ENCODE data around the gene MYH11.

DNA sequence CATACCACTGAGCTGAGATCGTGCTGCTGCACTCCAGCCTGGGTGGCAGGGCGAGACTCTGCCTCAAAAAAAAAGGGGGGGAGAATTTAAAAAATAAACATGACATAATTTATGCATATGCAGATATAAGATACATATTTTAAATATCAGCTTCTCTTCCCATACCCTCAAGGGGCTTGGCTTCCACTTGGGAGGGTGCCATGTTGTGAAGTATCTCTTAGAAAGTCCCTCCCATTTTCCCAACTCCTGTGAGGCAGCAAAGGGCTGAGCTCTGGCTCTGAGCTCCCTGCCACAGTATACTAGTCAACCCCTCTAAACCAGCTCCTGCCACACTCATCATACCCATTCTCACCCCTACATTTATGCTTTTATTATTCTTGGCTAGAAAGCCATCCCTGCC is 39.4 kb downstream of the MYH11 start:
- TF ChIP-seq, protein P1, sequence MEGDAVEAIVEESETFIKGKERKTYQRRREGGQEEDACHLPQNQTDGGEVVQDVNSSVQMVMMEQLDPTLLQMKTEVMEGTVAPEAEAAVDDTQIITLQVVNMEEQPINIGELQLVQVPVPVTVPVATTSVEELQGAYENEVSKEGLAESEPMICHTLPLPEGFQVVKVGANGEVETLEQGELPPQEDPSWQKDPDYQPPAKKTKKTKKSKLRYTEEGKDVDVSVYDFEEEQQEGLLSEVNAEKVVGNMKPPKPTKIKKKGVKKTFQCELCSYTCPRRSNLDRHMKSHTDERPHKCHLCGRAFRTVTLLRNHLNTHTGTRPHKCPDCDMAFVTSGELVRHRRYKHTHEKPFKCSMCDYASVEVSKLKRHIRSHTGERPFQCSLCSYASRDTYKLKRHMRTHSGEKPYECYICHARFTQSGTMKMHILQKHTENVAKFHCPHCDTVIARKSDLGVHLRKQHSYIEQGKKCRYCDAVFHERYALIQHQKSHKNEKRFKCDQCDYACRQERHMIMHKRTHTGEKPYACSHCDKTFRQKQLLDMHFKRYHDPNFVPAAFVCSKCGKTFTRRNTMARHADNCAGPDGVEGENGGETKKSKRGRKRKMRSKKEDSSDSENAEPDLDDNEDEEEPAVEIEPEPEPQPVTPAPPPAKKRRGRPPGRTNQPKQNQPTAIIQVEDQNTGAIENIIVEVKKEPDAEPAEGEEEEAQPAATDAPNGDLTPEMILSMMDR (optimal IDR thresholded peaks at IDR 0.05 in 1 of 3, IDR thresholded peaks at IDR 0.05 in 1 of 3, conservative IDR thresholded peaks at IDR 0.05 in 1 of 3; ENCODE audit: extremely low read depth in 1 of 3, insufficient read depth in 2 of 3, low read length in 3 of 3), result no peak
- TF ChIP-seq EZH2 (IDR thresholded peaks at IDR 0.05; ENCODE audit: low read length), result no peak
